Liver (tissue), 9 donors: ENCODE data around the gene ASIC1. TPM values are rescaled to one million over a fixed set of nuclear protein-coding genes. Genes with fewer than 3 reads are reported as not detected.

Source experiments
- DNase-seq: peaks from one replicate; pipeline ENCODE4 v3.0.0-alpha.2; 2017; ENCODE audit warnings: low spot score
- H3K27ac ChIP-seq, 2 donors: one replicate each; pipeline ENCODE4 v1.7.0; 2013; ENCODE audit warnings: inconsistent platforms in 2 of 2, low read length in 2 of 2, control low read depth in 1 of 2, low read depth in 1 of 2, mild to moderate bottlenecking in 1 of 2
- H3K27me3 ChIP-seq, 4 donors: one replicate each; pipeline versions ENCODE4 v1.6.1 to v1.7.0; 2013; ENCODE audit warnings: low read length in 3 of 4, inconsistent platforms in 1 of 4, mild to moderate bottlenecking in 1 of 4, moderate library complexity in 1 of 4; ENCODE audit not compliant: control insufficient read depth in 4 of 4, insufficient read depth in 4 of 4
- H3K36me3 ChIP-seq, 4 donors: one replicate each; pipeline versions ENCODE4 v1.6.1 to v1.7.0; 2013; ENCODE audit warnings: low read length in 3 of 4, mild to moderate bottlenecking in 3 of 4, low read depth in 1 of 4, moderate library complexity in 1 of 4; ENCODE audit not compliant: control insufficient read depth in 4 of 4, insufficient read depth in 3 of 4
- H3K4me1 ChIP-seq, 4 donors: one replicate each; pipeline versions ENCODE4 v1.6.1 to v1.7.0; 2013; ENCODE audit warnings: low read length in 3 of 4, mild to moderate bottlenecking in 3 of 4, moderate library complexity in 1 of 4; ENCODE audit not compliant: control insufficient read depth in 4 of 4, insufficient read depth in 4 of 4
- H3K4me3 ChIP-seq, 3 donors: one replicate each; pipeline versions ENCODE4 v1.6.1 to v1.7.0; 2013; ENCODE audit warnings: low read length in 3 of 3, control low read depth in 1 of 3, low read depth in 1 of 3, mild to moderate bottlenecking in 1 of 3
- H3K9ac ChIP-seq, 2 donors: one replicate each; pipeline ENCODE4 v1.7.0; 2013; ENCODE audit warnings: low read length in 2 of 2, mild to moderate bottlenecking in 2 of 2, moderate library complexity in 2 of 2, control low read depth in 1 of 2, low read depth in 1 of 2
- H3K9me3 ChIP-seq, 4 donors: one replicate each; pipeline versions ENCODE4 v1.6.1 to v1.7.0; 2013; ENCODE audit warnings: low read length in 3 of 4; ENCODE audit not compliant: control insufficient read depth in 4 of 4
- ATF3 ChIP-seq: IDR thresholded peaks from 2 replicates; pipeline ENCODE4 v1.6.1; 2016; ENCODE audit warnings: antibody characterized with exemption
- CTCF ChIP-seq: fragments of 150-350 bp; IDR thresholded peaks from 2 replicates; pipeline ENCODE4 v1.5.1; 2017; ENCODE audit warnings: improper control_type of control experiment, low read depth, low read length; ENCODE audit not compliant: missing input control
- EGR1 ChIP-seq, 2 donors: IDR thresholded peaks; 2 replicates each; pipeline ENCODE4 v1.6.1; 2016 to 2018; ENCODE audit warnings: antibody characterized with exemption in 2 of 2, low read depth in 2 of 2
- FOXA1 ChIP-seq: IDR thresholded peaks from 2 replicates; pipeline ENCODE4 v1.6.1; 2016; ENCODE audit warnings: antibody characterized with exemption
- FOXA2 ChIP-seq: IDR thresholded peaks from 2 replicates; pipeline ENCODE4 v1.6.1; 2016; ENCODE audit warnings: antibody characterized with exemption
- GABPA ChIP-seq, 2 donors: IDR thresholded peaks in 1 of 2; conservative IDR thresholded peaks in 1 of 2; 2 replicates each; pipeline ENCODE4 v1.6.1; 2016; ENCODE audit warnings: antibody characterized with exemption in 2 of 2, mild to moderate bottlenecking in 1 of 2, moderate library complexity in 1 of 2
- HNF4A ChIP-seq, 2 donors: conservative IDR thresholded peaks; 2 replicates each; pipeline ENCODE4 v1.6.1; 2016; ENCODE audit warnings: antibody characterized with exemption in 2 of 2, mild to moderate bottlenecking in 2 of 2
- HNF4G ChIP-seq: IDR thresholded peaks from 2 replicates; pipeline ENCODE4 v1.6.1; 2016; ENCODE audit warnings: antibody characterized with exemption
- JUND ChIP-seq, 2 donors: IDR thresholded peaks; 2 replicates each; pipeline ENCODE4 v1.6.1; 2016; ENCODE audit warnings: antibody characterized with exemption in 2 of 2
- NR2F2 ChIP-seq: IDR thresholded peaks from 2 replicates; pipeline ENCODE4 v1.6.1; 2016; ENCODE audit warnings: antibody characterized with exemption
- RAD21 ChIP-seq, 2 donors: IDR thresholded peaks; 2 replicates each; pipeline ENCODE4 v1.6.1; 2016; ENCODE audit warnings: antibody characterized with exemption in 2 of 2, mild to moderate bottlenecking in 2 of 2
- RXRA ChIP-seq, 2 donors: IDR thresholded peaks; 2 replicates each; pipeline ENCODE4 v1.6.1; 2017 to 2018; ENCODE audit warnings: antibody characterized with exemption in 2 of 2, mild to moderate bottlenecking in 1 of 2
- SP1 ChIP-seq: IDR thresholded peaks from 2 replicates; pipeline ENCODE4 v1.6.1; 2018; ENCODE audit warnings: antibody characterized with exemption, mild to moderate bottlenecking
- TAF1 ChIP-seq: conservative IDR thresholded peaks from 2 replicates; pipeline ENCODE4 v1.6.1; 2016; ENCODE audit warnings: antibody characterized with exemption, mild to moderate bottlenecking
- YY1 ChIP-seq: IDR thresholded peaks from 2 replicates; pipeline ENCODE4 v1.6.1; 2016; ENCODE audit warnings: antibody characterized with exemption, mild to moderate bottlenecking
- ZBTB33 ChIP-seq: IDR thresholded peaks from 2 replicates; pipeline ENCODE4 v1.6.1; 2016; ENCODE audit warnings: antibody characterized with exemption
- WGBS: extraction: QIAGEN DNeasy Blood & Tissue Kit; methylation state at CpG from one replicate; pipeline ENCODE4 v1.1.7; 2013; 5-methylcytosine and 5-hydroxymethylcytosine counted together
- polyA plus RNA-seq, 2 donors: library from polyadenylated mRNA; stranded (reverse) in 1 of 2; unstranded in 1 of 2; fragments of 200-250 nt in 1 of 2; fragments of >200 nt in 1 of 2; fragmentation: Nextera tagmentation in 1 of 2; extraction: Ambion mirVana in 1 of 2; gene quantifications; one replicate each; pipeline versions ENCODE4 v1.2.1 to v1.2.3, GENCODE V29; 2013 to 2015
- total RNA-seq, 2 donors: library from RNA; depleted of rRNA; stranded (reverse); fragments of >200 nt; gene quantifications; one replicate each; pipeline ENCODE4 v1.2.3, GENCODE V29; 2014
- TF ChIP-seq, protein P1 (sequence below): IDR thresholded peaks from 2 replicates; pipeline ENCODE4 v1.6.1; 2016; ENCODE audit warnings: antibody characterized with exemption
- TF ChIP-seq, protein P2 (sequence below): IDR thresholded peaks from 2 replicates; pipeline ENCODE4 v1.6.1; 2016; ENCODE audit warnings: antibody characterized with exemption, mild to moderate bottlenecking
- donor health status: healthy.
- donor health status: healthy.
- donor health status: healthy.
- donor health status: healthy.
- donor health status: healthy.

ASIC1 gene
- total and polyA plus RNA-seq, 4 donors = 0.05 to 0.08 (median 0.06) TPM; not detected in 1

GRCh38 chr12:50120521-50120920 is 63.1 kb downstream of the ASIC1 start:
- Histone ChIP-seq H3K36me3 (peaks cover 9 to 39% (median 28%) of the 10 kb centered on the region in 4 donors), H3K27ac (no peak overlapping the region), H3K9me3 (no peaks in the 10 kb centered on the region), H3K4me1 (peaks cover 0 to 6% (median 0%) of the 10 kb centered on the region in 4 donors), H3K9ac (no peak overlapping the region), H3K4me3 (no peak overlapping the region), H3K27me3 (no peaks in the 10 kb centered on the region)
- TF ChIP-seq FOXA2 (no peak), RXRA (IDR thresholded peaks at IDR 0.05) (no peak), NR2F2 (no peak), ATF3 (no peak), SP1 (no peak), TAF1 (no peak), EGR1 (IDR thresholded peaks at IDR 0.05; ENCODE audit: low read depth in 2 of 2) (no peak), CTCF (no peak), YY1 (no peak)
- TF ChIP-seq, protein P1, sequence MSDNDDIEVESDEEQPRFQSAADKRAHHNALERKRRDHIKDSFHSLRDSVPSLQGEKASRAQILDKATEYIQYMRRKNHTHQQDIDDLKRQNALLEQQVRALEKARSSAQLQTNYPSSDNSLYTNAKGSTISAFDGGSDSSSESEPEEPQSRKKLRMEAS = no peak
- 93% methylated on average over 3 of the region's 3 CpGs for WGBS
- DNase-seq = no peak

DNA sequence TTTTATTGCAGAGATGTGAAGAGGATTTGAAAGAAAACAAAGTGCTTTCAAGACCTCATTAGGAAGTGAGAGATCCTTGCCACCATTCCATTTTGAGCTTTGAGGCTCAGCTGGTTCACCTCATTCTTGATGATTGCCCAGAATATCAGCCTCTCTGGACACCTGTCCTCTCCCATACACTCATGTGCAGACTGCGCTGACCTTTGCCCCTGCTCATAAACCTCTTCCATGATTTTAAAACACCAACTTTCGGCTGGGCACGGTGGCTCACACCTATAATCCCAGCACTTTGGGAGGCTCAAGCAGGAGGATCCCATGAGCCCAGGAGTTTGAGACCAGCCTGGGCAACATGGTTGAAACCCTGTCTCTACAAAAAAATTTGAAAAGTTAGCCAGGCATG is 63.6 kb downstream of the ASIC1 start:
- WGBS = 92% methylated on average over 3 of the region's 3 CpGs
- Histone ChIP-seq H3K9ac (no peak overlapping the region), H3K4me1 (peaks cover 0 to 6% (median 0%) of the 10 kb centered on the region in 4 donors), H3K27ac (no peak overlapping the region), H3K9me3 (no peaks in the 10 kb centered on the region), H3K36me3 (peaks cover 8 to 42% (median 28%) of the 10 kb centered on the region in 4 donors), H3K27me3 (no peaks in the 10 kb centered on the region), H3K4me3 (no peak overlapping the region)
- TF ChIP-seq GABPA (IDR thresholded peaks at IDR 0.05 in 1 of 2, conservative IDR thresholded peaks at IDR 0.05 in 1 of 2) = no peak
- DNase-seq = no peak

- peaks cover 8 to 38% (median 24%) of the 10 kb centered on the region in 4 donors for H3K36me3 ChIP-seq
- H3K27ac ChIP-seq = no peak overlapping the region
- WGBS = 83% methylated on average over 5 of the region's 5 CpGs
- no peaks in the 10 kb centered on the region for H3K9me3 ChIP-seq
- no peak overlapping the region for H3K9ac ChIP-seq
- DNase-seq = no peak
- H3K4me3 ChIP-seq = no peak overlapping the region
- H3K27me3 ChIP-seq = no peaks in the 10 kb centered on the region
- peaks cover 0 to 1% (median 0%) of the 10 kb centered on the region in 4 donors for H3K4me1 ChIP-seq
- no peak for TF ChIP-seq HNF4A (conservative IDR thresholded peaks at IDR 0.05)
- TF ChIP-seq GABPA (IDR thresholded peaks at IDR 0.05 in 1 of 2, conservative IDR thresholded peaks at IDR 0.05 in 1 of 2) = no peak
- no peak for TF ChIP-seq ZBTB33
- TF ChIP-seq SP1 = no peak
- no peak for TF ChIP-seq HNF4G
- TF ChIP-seq CTCF = no peak
- TF ChIP-seq FOXA1 = no peak
- TF ChIP-seq, protein P2, sequence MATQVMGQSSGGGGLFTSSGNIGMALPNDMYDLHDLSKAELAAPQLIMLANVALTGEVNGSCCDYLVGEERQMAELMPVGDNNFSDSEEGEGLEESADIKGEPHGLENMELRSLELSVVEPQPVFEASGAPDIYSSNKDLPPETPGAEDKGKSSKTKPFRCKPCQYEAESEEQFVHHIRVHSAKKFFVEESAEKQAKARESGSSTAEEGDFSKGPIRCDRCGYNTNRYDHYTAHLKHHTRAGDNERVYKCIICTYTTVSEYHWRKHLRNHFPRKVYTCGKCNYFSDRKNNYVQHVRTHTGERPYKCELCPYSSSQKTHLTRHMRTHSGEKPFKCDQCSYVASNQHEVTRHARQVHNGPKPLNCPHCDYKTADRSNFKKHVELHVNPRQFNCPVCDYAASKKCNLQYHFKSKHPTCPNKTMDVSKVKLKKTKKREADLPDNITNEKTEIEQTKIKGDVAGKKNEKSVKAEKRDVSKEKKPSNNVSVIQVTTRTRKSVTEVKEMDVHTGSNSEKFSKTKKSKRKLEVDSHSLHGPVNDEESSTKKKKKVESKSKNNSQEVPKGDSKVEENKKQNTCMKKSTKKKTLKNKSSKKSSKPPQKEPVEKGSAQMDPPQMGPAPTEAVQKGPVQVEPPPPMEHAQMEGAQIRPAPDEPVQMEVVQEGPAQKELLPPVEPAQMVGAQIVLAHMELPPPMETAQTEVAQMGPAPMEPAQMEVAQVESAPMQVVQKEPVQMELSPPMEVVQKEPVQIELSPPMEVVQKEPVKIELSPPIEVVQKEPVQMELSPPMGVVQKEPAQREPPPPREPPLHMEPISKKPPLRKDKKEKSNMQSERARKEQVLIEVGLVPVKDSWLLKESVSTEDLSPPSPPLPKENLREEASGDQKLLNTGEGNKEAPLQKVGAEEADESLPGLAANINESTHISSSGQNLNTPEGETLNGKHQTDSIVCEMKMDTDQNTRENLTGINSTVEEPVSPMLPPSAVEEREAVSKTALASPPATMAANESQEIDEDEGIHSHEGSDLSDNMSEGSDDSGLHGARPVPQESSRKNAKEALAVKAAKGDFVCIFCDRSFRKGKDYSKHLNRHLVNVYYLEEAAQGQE = no peak
- no peak for TF ChIP-seq JUND (IDR thresholded peaks at IDR 0.05)
- TF ChIP-seq FOXA2 = no peak
- no peak for TF ChIP-seq TAF1
- TF ChIP-seq YY1 = no peak
- TF ChIP-seq, protein P1 = no peak
- TF ChIP-seq RAD21 (IDR thresholded peaks at IDR 0.05) = no peak
- TF ChIP-seq RXRA (IDR thresholded peaks at IDR 0.05) = no peak
- no peak for TF ChIP-seq NR2F2
Observed at GRCh38 chr12:50121641-50122040, 64.2 kb downstream of the ASIC1 start.
